NCI-H510A (cell line): ENCODE results near the gene GPRIN1.
A peak's percentile ranks its signal among the peaks of the same experiment; 100 is the strongest.

ENCODE experiments used
- DNase-seq: peaks from one replicate; lab custom pipeline; 2025; lab: John Stamatoyannopoulos, UW

Gene GPRIN1

GRCh38 chr5:176609724-176610434, at the start of gene GPRIN1:
Gene GPRIN1 (minus strand): TSS chr5:176610156. CDS start chr5:176599834, 10,322 bp downstream.
- DNase-seq: peak; percentile 27

- DNase-seq: no peak
Measured at GRCh38 chr5:176659512-176659839, 49.5 kb upstream of the GPRIN1 start.

- DNase-seq: no peak
Measured at GRCh38 chr5:176658817-176659511, 49.0 kb upstream of the GPRIN1 start.

GRCh38 chr5:176658007-176658599, 48.1 kb upstream of the GPRIN1 start:
- DNase-seq: no peak

GRCh38 chr5:176656467-176656990, 46.6 kb upstream of the GPRIN1 start:
- no peak for DNase-seq

GRCh38 chr5:176654856-176655255, 44.9 kb upstream of the GPRIN1 start:
- no peak for DNase-seq

- no peak for DNase-seq
Measured at GRCh38 chr5:176653401-176654385, 43.7 kb upstream of the GPRIN1 start.

- DNase-seq: no peak
Measured at GRCh38 chr5:176652136-176652535, 42.2 kb upstream of the GPRIN1 start.

GRCh38 chr5:176651472-176651980, 41.6 kb upstream of the GPRIN1 start:
- DNase-seq: no peak

- no peak for DNase-seq
Measured at GRCh38 chr5:176650354-176650884, 40.5 kb upstream of the GPRIN1 start.

GRCh38 chr5:176648474-176649194, 38.7 kb upstream of the GPRIN1 start:
- no peak for DNase-seq

GRCh38 chr5:176647843-176648473, 38.0 kb upstream of the GPRIN1 start:
- no peak for DNase-seq

GRCh38 chr5:176647030-176647842, 37.3 kb upstream of the GPRIN1 start, which contains the start of gene TSPAN17:
Gene TSPAN17 (plus strand): TSS chr5:176647484. CDS start chr5:176647616, 132 bp downstream.
- peak; percentile 86 for DNase-seq

GRCh38 chr5:176646707-176647029, 36.7 kb upstream of the GPRIN1 start:
- DNase-seq: no peak

- DNase-seq: no peak
Measured at GRCh38 chr5:176646049-176646706, 36.2 kb upstream of the GPRIN1 start.

GRCh38 chr5:176644878-176645670, 35.1 kb upstream of the GPRIN1 start:
- DNase-seq: no peak

GRCh38 chr5:176644294-176644693, 34.3 kb upstream of the GPRIN1 start:
- DNase-seq: no peak
